GM12878 (cell line): Measurements from ENCODE around the gene CDC42BPA. TPM values are rescaled to one million over a fixed set of nuclear protein-coding genes. Genes with fewer than 3 reads are reported as not detected.

ENCODE experiments used
- ATAC-seq: fragments of 200-7000 bp; cut with Tn5 transposase; 3 replicates; pipeline ENCODE4 v1.9.1; 2020; ENCODE audit warnings: mild to moderate bottlenecking, moderate library complexity
- BruUV-seq: library from RNA; stranded (reverse); fragments of 400-500 nt; replicated peaks from 2 replicates; lab custom pipeline; 2021; lab: Mats Ljungman, UMichigan
- CTCF ChIA-PET: fragments of 300-600 bp; sonication (Branson Sonifier 250); formaldehyde crosslinking; extraction: SDS; loops from one replicate; lab custom pipeline; 2021; ENCODE audit warnings: inconsistent platforms; lab: Yijun Ruan, JAX
- POLR2A ChIA-PET: fragments of 350-600 bp; formaldehyde crosslinking; extraction: SDS; loops from one replicate; lab custom pipeline; 2021; ENCODE audit warnings: inconsistent platforms; lab: Charles Lee
- RAD21 ChIA-PET: fragments of 300-600 bp; sonication (Branson Sonifier 250); formaldehyde crosslinking; loops from one replicate; lab custom pipeline; 2023; ENCODE audit warnings: antibody characterized with exemption; ENCODE audit not compliant: unreplicated experiment; lab: Charles Lee
- SMC1A ChIA-PET: fragments of 300-600 bp; sonication (Branson Sonifier 250); formaldehyde crosslinking; loops from one replicate; lab custom pipeline; 2023; ENCODE audit not compliant: unreplicated experiment, uncharacterized antibody; lab: Charles Lee
- DNase-seq: peaks from one replicate; pipeline ENCODE4 v3.0.0-alpha.2; 2011; ENCODE audit warnings: low read depth, low spot score
- FAIRE-seq: peaks from 3 replicates; lab custom pipeline; 2011; peaks lifted over from hg19 to GRCh38; lab: Jason Lieb, UNC
- H2AFZ ChIP-seq: 2 replicates; pipeline ENCODE4 v1.6.0; 2011; ENCODE audit warnings: low read depth, low read length, control low read depth; ENCODE audit not compliant: control insufficient read depth
- H3K27ac ChIP-seq: 2 replicates; pipeline ENCODE4 v1.5.1; 2011; ENCODE audit warnings: control low read depth; ENCODE audit not compliant: control insufficient read depth, insufficient read depth
- H3K27me3 ChIP-seq, 2 experiments: replicated peaks in 1 of 2; 2 replicates each; pipeline versions ENCODE4 v1.6.0 to v1.6.1; 2011; ENCODE audit warnings: low read length in 1 of 2; ENCODE audit not compliant: control insufficient read depth in 2 of 2, insufficient read depth in 2 of 2
- H3K36me3 ChIP-seq, 2 experiments: 2 replicates each; pipeline ENCODE4 v1.5.1; 2011; ENCODE audit warnings: low read length in 1 of 2; ENCODE audit not compliant: control insufficient read depth in 2 of 2, insufficient read depth in 2 of 2
- H3K4me1 ChIP-seq: 2 replicates; pipeline ENCODE4 v1.6.1; 2011; ENCODE audit warnings: mild to moderate bottlenecking, low read length, moderate library complexity, mixed read lengths; ENCODE audit not compliant: control insufficient read depth, insufficient read depth
- H3K4me2 ChIP-seq: 2 replicates; pipeline ENCODE4 v1.6.0; 2011; ENCODE audit warnings: control low read depth; ENCODE audit not compliant: control insufficient read depth, insufficient read depth
- H3K4me3 ChIP-seq: fragments of 200-600 bp; sonication (generic); 2 replicates; pipeline ENCODE4 v1.5.1; 2016
- H3K79me2 ChIP-seq: 2 replicates; pipeline ENCODE4 v1.6.0; 2011; ENCODE audit warnings: low read length; ENCODE audit not compliant: control insufficient read depth, insufficient read depth
- H3K9ac ChIP-seq: 2 replicates; pipeline ENCODE4 v1.8.0; 2011; ENCODE audit warnings: low read length, control low read depth, mixed read lengths; ENCODE audit not compliant: control insufficient read depth, insufficient read depth
- H3K9me3 ChIP-seq: replicated peaks from 3 replicates; pipeline ENCODE4 v1.5.1; 2011; ENCODE audit warnings: mild to moderate bottlenecking, low read length; ENCODE audit not compliant: control insufficient read depth, insufficient read depth
- H4K20me1 ChIP-seq: 2 replicates; pipeline ENCODE4 v1.6.0; 2011; ENCODE audit not compliant: control insufficient read depth, insufficient read depth
- BMI1 ChIP-seq: fragments of 450-650 bp; IDR thresholded peaks from 2 replicates; pipeline ENCODE4 v1.6.1; 2016; ENCODE audit warnings: mild to moderate bottlenecking, moderate library complexity, borderline replicate concordance
- BRCA1 ChIP-seq: IDR thresholded peaks from 2 replicates; pipeline ENCODE4 v1.6.1; 2011; ENCODE audit warnings: low read depth, low read length, improper control_type of control experiment
- EP300 ChIP-seq, 2 experiments: fragments of 150-350 bp in 1 of 2; IDR thresholded peaks; 2 replicates each; pipeline ENCODE4 v1.6.1; 2011 to 2012; ENCODE audit warnings: low read depth in 2 of 2, low read length in 2 of 2, borderline replicate concordance in 1 of 2, improper control_type of control experiment in 1 of 2, inconsistent platforms in 1 of 2; ENCODE audit not compliant: control insufficient read depth in 1 of 2
- FOXM1 ChIP-seq: IDR thresholded peaks from 2 replicates; pipeline ENCODE4 v1.6.1; 2012; ENCODE audit warnings: low read depth, mild to moderate bottlenecking, inconsistent platforms, low read length, moderate library complexity
- MEF2A ChIP-seq: IDR thresholded peaks from 2 replicates; pipeline ENCODE4 v1.6.1; 2011; ENCODE audit warnings: low read depth, mild to moderate bottlenecking, low read length, moderate library complexity; ENCODE audit not compliant: insufficient read depth
- MLLT1 ChIP-seq: fragments of 450-650 bp; IDR thresholded peaks from 2 replicates; pipeline ENCODE4 v1.6.1; 2016; ENCODE audit warnings: mild to moderate bottlenecking
- NBN ChIP-seq: fragments of 450-650 bp; IDR thresholded peaks from 2 replicates; pipeline ENCODE4 v1.6.1; 2016
- RAD21 ChIP-seq: IDR thresholded peaks from 2 replicates; pipeline ENCODE4 v1.6.1; 2011; ENCODE audit warnings: mild to moderate bottlenecking, low read depth, low read length, moderate library complexity; ENCODE audit not compliant: insufficient read depth
- SREBF2 ChIP-seq: IDR thresholded peaks from 2 replicates; pipeline ENCODE4 v1.6.1; 2012; ENCODE audit warnings: mild to moderate bottlenecking, low read length
- SRF ChIP-seq, 2 experiments: IDR thresholded peaks; 2 replicates each; pipeline ENCODE4 v1.6.1; 2011; ENCODE audit warnings: low read depth in 2 of 2, low read length in 2 of 2, mild to moderate bottlenecking in 1 of 2, moderate library complexity in 1 of 2
- TCF7 ChIP-seq: IDR thresholded peaks from 2 replicates; pipeline ENCODE4 v1.6.1; 2014; ENCODE audit warnings: antibody characterized with exemption, borderline replicate concordance
- ZBED1 ChIP-seq: IDR thresholded peaks from 2 replicates; pipeline ENCODE4 v1.6.1; 2016; ENCODE audit warnings: borderline replicate concordance
- ZBTB33 ChIP-seq: fragments of 450-650 bp; IDR thresholded peaks from 2 replicates; pipeline ENCODE4 v1.6.1; 2017; ENCODE audit warnings: mild to moderate bottlenecking
- ZBTB40 ChIP-seq: fragments of 450-650 bp; IDR thresholded peaks from 2 replicates; pipeline ENCODE4 v1.6.1; 2016; ENCODE audit warnings: mild to moderate bottlenecking, moderate library complexity, borderline replicate concordance
- ZNF384 ChIP-seq: IDR thresholded peaks from 2 replicates; pipeline ENCODE4 v1.6.1; 2012; ENCODE audit warnings: low read depth, mild to moderate bottlenecking, low read length, improper control_type of control experiment, borderline replicate concordance
- WGBS: methylation state at CpG from one replicate; pipeline ENCODE4 v1.1.6; 2016; ENCODE audit warnings: low lambda C conversion rate; ENCODE audit not compliant: insufficient replicate concordance, insufficient coverage; ENCODE audit errors: missing lambda C conversion rate; 5-methylcytosine and 5-hydroxymethylcytosine counted together
- in situ Hi-C: fragments of 300-500 bp; cut with MboI; formaldehyde crosslinking; loops from 9 replicates; pipeline ENCODE4 v1.14.3; 2018; ENCODE audit warnings: mixed read lengths
- intact Hi-C: fragments of 100-400 bp; cut with micrococcal nuclease; formaldehyde crosslinking; loops from one replicate; pipeline ENCODE4 v1.14.2; 2022; ENCODE audit not compliant: unreplicated experiment
- polyA plus RNA-seq, 11 experiments: library from polyadenylated mRNA; depleted of rRNA in 4 of 11; unstranded in 6 of 11; stranded (reverse) in 5 of 11; fragments of >200 nt; fragmentation: Nextera tagmentation in 4 of 11; fragmentation: Illumina TruSeq in 1 of 11; extraction: Ambion mirVana in 4 of 11; extraction: Trizol in 1 of 11; gene quantifications; 1 replicate in 1 of 11; 2 replicates in 10 of 11; pipeline versions ENCODE4 v1.2.1 to v1.2.3, GENCODE V29; 2011 to 2016; ENCODE audit warnings: inconsistent platforms in 2 of 11, missing spikeins in 2 of 11, low read depth in 1 of 11
- total RNA-seq, 4 experiments: library from RNA; depleted of rRNA in 3 of 4; stranded (reverse); fragments of >200 nt in 3 of 4; fragmentation: Illumina TruSeq in 1 of 4; extraction: Trizol in 1 of 4; gene quantifications; 2 replicates each; pipeline versions ENCODE4 v1.2.1 to v1.2.3, GENCODE V29; 2013 to 2021

Gene CDC42BPA
- total and polyA plus RNA-seq, 10 of the 15 experiments (the other 5 are each of a cell fraction or from before 2014, with no cell fraction given), result 0.02 to 0.52 (median 0.10) TPM

DNA sequence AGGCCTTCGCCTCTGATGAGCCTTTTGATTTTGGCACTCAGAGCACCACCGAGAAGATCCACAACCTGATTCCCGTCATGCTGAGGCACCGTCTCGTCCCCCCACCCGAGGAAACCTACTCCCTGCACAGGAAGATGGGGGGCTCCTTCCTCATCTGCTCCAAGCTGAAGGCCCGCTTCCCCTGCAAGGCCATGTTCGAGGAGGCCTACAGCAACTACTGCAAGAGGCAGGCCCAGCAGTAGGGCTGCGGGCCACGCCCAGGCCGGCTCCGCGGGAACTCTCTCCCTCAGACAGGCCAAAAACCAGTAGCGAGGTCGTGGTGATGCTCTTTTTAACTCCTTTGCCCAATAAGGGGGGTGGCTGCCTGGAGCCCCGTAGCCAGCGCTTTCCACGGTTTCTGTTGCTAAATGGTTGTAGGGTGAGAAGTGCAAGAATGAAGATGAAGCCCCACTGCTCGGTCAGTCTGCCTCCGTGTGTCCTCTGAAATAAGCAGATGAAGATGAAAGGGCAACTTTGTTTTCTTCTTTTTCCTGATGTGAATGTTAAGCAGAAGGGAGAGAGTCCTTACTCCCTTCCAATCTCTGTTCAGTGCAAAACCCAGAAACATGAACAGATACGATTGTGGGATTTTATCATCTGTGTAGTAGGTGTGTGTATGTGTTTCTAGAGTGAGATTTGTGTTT, 331.7 kb downstream of the CDC42BPA start (continued):
- TF ChIP-seq BRCA1, result no peak
- TF ChIP-seq ZBTB33, result no peak
- TF ChIP-seq RAD21, result no peak
- no peak for TF ChIP-seq SREBF2
- no peak for TF ChIP-seq MLLT1

DNA sequence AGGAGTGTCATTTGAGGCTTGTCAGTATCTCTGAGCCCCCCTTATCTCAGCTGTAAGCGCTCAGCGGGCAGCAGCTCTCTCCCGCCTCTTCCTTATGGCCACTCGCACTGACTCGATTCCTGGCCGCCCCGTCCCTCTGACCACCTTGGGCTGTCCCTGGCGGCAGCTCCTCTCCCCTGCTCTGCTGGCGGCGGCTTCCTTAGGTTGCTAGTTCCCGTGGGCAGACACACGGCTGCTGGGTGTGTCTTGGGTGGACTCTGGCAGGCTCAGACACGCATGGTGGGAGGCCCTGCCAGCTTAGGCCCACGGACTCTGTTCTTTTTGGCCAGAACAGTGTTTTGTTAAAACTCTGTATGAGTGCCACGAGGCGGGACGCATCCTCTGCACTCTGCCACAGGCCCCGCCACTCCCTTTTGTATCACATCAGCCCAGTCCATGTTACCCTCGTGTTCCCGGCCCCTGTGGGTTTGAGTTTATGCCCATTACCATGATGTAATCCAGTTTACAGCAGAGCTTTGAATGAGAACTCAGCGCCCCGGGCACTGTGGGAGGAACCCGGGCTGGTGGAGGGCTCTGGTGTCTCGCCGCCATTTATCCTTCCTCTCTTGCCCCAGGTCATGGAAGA, 332.3 kb downstream of the CDC42BPA start:
- Histone ChIP-seq H3K27ac (no peak overlapping the region), H2AFZ (no peak overlapping the region), H3K9ac (no peak overlapping the region), H3K4me3 (no peak overlapping the region), H3K36me3 (peaks cover 2 to 3% of the 10 kb centered on the region in 2 experiments; a peak in 3 of 4 replicates), H3K27me3 (no peaks in the 10 kb centered on the region), H3K4me2 (no peak overlapping the region), H4K20me1 (no peaks in the 10 kb centered on the region), H3K4me1 (peaks cover 9% of the 10 kb centered on the region; the same call in 1 of the 2 replicates), H3K9me3 (no peaks in the 10 kb centered on the region), H3K79me2 (no peaks in the 10 kb centered on the region)
- intact Hi-C loops (no loop called here), in situ Hi-C loops (no loop called here)
- ChIA-PET SMC1A (no interaction called here), CTCF (no interaction called here), POLR2A (no interaction called here), RAD21 (no interaction called here)
- WGBS, result 86% methylated on average over 24 of the region's 25 CpGs
- FAIRE-seq (no peak), DNase-seq (no peak), ATAC-seq (no peak)
- no TSS peak for BruUV-seq
- TF ChIP-seq ZBED1, result no peak
- no peak for TF ChIP-seq ZNF384
- no peak for TF ChIP-seq FOXM1
- TF ChIP-seq SRF (IDR thresholded peaks at IDR 0.05; ENCODE audit: low read depth in 2 of 2, low read length in 2 of 2), result no peak
- no peak for TF ChIP-seq EP300 (IDR thresholded peaks at IDR 0.05; ENCODE audit: borderline replicate concordance in 1 of 2, control insufficient read depth in 1 of 2, low read depth in 2 of 2, low read length in 2 of 2)
- no peak for TF ChIP-seq NBN
- TF ChIP-seq MEF2A, result no peak
- no peak for TF ChIP-seq TCF7
- no peak for TF ChIP-seq BMI1
- TF ChIP-seq ZBTB40, result no peak
